ENCODE data around the gene GTPBP2. TPM values are rescaled to one million over a fixed set of nuclear protein-coding genes. Genes with fewer than 3 reads are reported as not detected.
"Not testable (repeated sequence)": the region's sequence is repeated elsewhere in the genome, so short reads cannot be mapped to it uniquely, and the experiment has no call there.

The GTPBP2 gene
- total RNA-seq, 1 donor from 2014 or later: 176 TPM

- no peak overlapping the region for H3K4me3 ChIP-seq (ENCODE audit: low read depth, low read length)
- H3K27me3 ChIP-seq (ENCODE audit: control insufficient read depth, insufficient read depth, low read length): no peaks in the 10 kb centered on the region
- no peak for TF ChIP-seq CTCF (IDR thresholded peaks at IDR 0.05; ENCODE audit: insufficient read depth, low read length, severe bottlenecking)
- FAIRE-seq (no peak), DNase-seq (ENCODE audit: low read depth) (no peak)
- peaks cover 4% of the 10 kb centered on the region for H3K36me3 ChIP-seq (ENCODE audit: control insufficient read depth, insufficient read depth, low read length)
Observed at GRCh38 chr6:43666196-43666920, 37.3 kb upstream of the GTPBP2 start.

GRCh38 chr6:43665376-43665775 is 36.3 kb upstream of the GTPBP2 start:
- FAIRE-seq: no peak
- peak; percentile 48 for DNase-seq (ENCODE audit: low read depth)

GRCh38 chr6:43662948-43663347 is 33.9 kb upstream of the GTPBP2 start:
- not testable (repeated sequence) for FAIRE-seq; H3K4me3 ChIP-seq (ENCODE audit: low read depth, low read length); H3K36me3 ChIP-seq (ENCODE audit: control insufficient read depth, insufficient read depth, low read length); H3K27me3 ChIP-seq (ENCODE audit: control insufficient read depth, insufficient read depth, low read length); DNase-seq (ENCODE audit: low read depth)

More at GRCh38 chr6:43665376-43665775, 36.3 kb upstream of the GTPBP2 start:
- no peaks in the 10 kb centered on the region for H3K27me3 ChIP-seq (ENCODE audit: control insufficient read depth, insufficient read depth, low read length)
- no peaks in the 10 kb centered on the region for H3K36me3 ChIP-seq (ENCODE audit: control insufficient read depth, insufficient read depth, low read length)
- H3K4me3 ChIP-seq (ENCODE audit: low read depth, low read length): no peak overlapping the region
- TF ChIP-seq CTCF (IDR thresholded peaks at IDR 0.05; ENCODE audit: insufficient read depth, low read length, severe bottlenecking): no peak

- TF ChIP-seq CTCF (IDR thresholded peaks at IDR 0.05; ENCODE audit: insufficient read depth, low read length, severe bottlenecking): no peak
- Histone ChIP-seq H3K27me3 (ENCODE audit: control insufficient read depth, insufficient read depth, low read length) (no peaks in the 10 kb centered on the region), H3K36me3 (ENCODE audit: control insufficient read depth, insufficient read depth, low read length) (no peaks in the 10 kb centered on the region), H3K4me3 (ENCODE audit: low read depth, low read length) (no peak overlapping the region)
- DNase-seq (ENCODE audit: low read depth) (no peak), FAIRE-seq (no peak)
Observed at GRCh38 chr6:43658161-43658560, 29.1 kb upstream of the GTPBP2 start.

GRCh38 chr6:43657221-43657802 is 28.2 kb upstream of the GTPBP2 start:
- Histone ChIP-seq H3K27me3 (ENCODE audit: control insufficient read depth, insufficient read depth, low read length) (no peaks in the 10 kb centered on the region), H3K4me3 (ENCODE audit: low read depth, low read length) (no peak overlapping the region), H3K36me3 (ENCODE audit: control insufficient read depth, insufficient read depth, low read length) (no peaks in the 10 kb centered on the region)
- no peak for DNase-seq (ENCODE audit: low read depth)
- no peak for TF ChIP-seq CTCF (IDR thresholded peaks at IDR 0.05; ENCODE audit: insufficient read depth, low read length, severe bottlenecking)
- FAIRE-seq: no peak

- not testable (repeated sequence) for H3K27me3 ChIP-seq (ENCODE audit: control insufficient read depth, insufficient read depth, low read length); H3K4me3 ChIP-seq (ENCODE audit: low read depth, low read length); DNase-seq (ENCODE audit: low read depth); H3K36me3 ChIP-seq (ENCODE audit: control insufficient read depth, insufficient read depth, low read length); FAIRE-seq
Observed at GRCh38 chr6:43652822-43653221, 23.8 kb upstream of the GTPBP2 start.

- H3K27me3 ChIP-seq (ENCODE audit: control insufficient read depth, insufficient read depth, low read length): no peaks in the 10 kb centered on the region
- H3K4me3 ChIP-seq (ENCODE audit: low read depth, low read length): no peak overlapping the region
- no peak for DNase-seq (ENCODE audit: low read depth)
- no peaks in the 10 kb centered on the region for H3K36me3 ChIP-seq (ENCODE audit: control insufficient read depth, insufficient read depth, low read length)
- no peak for FAIRE-seq
- TF ChIP-seq CTCF (IDR thresholded peaks at IDR 0.05; ENCODE audit: insufficient read depth, low read length, severe bottlenecking): no peak
Observed at GRCh38 chr6:43648248-43648647, 19.2 kb upstream of the GTPBP2 start.
